GM21526 (cell line): ENCODE data around the gene WNT11.

Experiments
- ATAC-seq: cut with Tn5 transposase; IDR thresholded peaks from one replicate; pipeline ENCODE4 v1.9.1; 2021; ENCODE audit warnings: moderate library complexity; ENCODE audit not compliant: unreplicated experiment, low FRiP score

WNT11 gene

DNA sequence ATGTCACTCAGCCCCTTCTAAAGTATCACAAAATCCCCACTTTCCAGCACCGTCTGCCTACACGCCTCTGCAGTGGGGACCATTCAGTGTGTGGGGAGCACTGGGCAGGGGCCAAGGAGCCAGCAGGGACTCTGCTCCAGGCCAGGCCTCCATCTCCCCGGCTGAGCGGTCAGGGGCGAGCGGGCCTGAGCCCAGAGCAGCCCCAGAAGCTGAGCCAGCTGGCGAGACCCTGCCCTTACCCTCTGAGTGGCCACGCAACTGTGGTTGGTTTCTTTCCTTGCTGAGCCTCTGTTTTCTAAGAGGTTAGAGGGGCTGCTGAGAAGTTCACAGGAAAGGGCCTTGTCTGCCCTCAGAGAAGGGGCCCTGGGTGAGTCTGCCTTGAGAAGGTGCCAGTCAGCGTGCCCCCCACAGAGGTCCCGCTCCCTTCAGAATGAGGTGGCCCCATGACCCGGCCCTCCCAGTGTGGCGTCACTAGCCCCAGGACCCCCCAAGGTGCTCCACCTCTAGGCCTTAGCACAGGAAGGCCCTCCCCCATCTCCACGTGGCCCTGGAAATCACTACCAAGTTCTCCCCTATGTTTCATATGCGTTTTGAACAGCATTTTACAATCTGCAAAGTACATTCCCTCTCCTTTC lies 46.9 kb downstream of the WNT11 start:
- ATAC-seq = no peak

DNA sequence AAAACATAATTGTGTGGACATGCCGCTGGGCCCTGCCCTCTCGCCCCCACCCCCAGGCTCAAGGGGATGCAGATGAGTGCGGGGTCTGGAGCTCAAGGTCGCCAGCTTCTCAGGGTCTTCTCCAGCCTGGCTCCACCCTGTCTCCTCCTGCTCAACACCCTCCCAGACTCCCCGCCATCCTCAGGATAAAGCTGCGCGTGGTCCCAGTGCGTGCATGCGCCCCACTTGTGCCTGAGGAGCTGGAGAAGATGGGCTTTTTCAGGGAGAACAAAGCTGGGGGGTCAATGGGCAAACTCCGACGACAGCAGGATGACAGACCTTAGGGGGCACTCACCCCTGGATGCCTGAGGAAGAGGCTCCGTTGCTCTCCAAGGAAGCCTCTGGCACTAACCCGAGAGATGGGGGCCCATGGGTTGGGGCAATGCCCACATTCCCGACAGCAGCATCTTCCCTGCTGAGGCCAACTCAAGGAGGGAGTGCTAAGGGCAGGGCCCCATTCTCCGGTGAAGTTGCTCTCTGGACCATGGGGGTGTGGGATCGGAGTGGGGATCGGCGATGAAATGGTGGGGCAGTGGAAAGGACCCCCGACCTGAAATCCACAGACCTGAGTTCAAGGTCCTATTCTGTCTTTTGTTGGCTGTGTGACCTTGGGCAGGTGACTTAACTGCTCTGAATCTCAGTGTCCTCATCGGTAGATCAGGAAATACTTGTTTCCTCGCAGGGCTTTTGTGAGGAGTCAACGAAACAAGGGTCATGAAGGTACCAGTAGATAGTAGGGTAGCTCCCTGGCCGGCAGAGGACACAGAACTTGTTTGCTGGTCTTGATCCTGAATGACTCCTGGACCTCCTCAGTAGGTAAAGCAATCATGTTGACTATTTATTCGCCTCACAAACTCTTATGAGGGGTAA lies 47.7 kb downstream of the WNT11 start:
- ATAC-seq = no peak

- ATAC-seq = no peak
Observed at GRCh38 chr11:76157891-76158290, 48.4 kb downstream of the WNT11 start.

GRCh38 chr11:76156971-76157427 lies 49.3 kb downstream of the WNT11 start:
- ATAC-seq = no peak

DNA sequence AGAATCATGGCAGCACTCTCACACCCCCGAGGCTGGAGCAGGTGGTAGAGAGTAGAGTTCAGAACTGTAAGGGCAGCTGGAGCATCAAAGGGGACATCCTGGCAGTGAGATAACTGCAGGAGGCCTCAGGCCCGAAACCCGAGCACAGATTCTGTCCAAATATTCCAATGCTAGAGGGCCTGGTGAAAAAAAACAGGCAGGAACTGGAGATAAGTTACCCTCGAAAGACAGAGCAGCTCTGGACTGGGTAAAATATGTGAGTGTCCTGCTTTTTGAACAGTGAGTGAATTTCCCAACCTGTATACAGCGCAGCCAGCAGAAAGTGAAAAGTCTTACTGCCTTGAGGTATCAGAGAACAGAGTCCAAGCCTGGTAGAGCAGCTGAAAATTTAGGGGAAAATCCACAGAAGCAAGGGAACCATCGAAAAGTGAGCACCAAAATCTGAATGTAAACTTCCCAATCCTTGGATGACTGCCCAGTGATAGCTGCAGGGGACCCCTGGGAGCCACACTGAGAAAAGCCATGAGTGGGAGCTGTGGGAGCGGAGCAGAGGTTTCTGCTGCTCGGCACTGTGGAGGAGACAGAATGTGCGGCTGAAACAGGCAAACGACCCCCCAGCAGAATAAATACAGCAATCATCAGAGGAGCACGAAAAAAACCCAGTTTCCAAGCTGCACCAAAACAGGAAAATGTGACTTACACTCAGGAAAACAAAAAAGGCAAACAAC lies 50.6 kb downstream of the WNT11 start:
- no peak for ATAC-seq

GRCh38 chr11:76153571-76153923 lies 52.8 kb downstream of the WNT11 start:
- ATAC-seq = no peak

DNA sequence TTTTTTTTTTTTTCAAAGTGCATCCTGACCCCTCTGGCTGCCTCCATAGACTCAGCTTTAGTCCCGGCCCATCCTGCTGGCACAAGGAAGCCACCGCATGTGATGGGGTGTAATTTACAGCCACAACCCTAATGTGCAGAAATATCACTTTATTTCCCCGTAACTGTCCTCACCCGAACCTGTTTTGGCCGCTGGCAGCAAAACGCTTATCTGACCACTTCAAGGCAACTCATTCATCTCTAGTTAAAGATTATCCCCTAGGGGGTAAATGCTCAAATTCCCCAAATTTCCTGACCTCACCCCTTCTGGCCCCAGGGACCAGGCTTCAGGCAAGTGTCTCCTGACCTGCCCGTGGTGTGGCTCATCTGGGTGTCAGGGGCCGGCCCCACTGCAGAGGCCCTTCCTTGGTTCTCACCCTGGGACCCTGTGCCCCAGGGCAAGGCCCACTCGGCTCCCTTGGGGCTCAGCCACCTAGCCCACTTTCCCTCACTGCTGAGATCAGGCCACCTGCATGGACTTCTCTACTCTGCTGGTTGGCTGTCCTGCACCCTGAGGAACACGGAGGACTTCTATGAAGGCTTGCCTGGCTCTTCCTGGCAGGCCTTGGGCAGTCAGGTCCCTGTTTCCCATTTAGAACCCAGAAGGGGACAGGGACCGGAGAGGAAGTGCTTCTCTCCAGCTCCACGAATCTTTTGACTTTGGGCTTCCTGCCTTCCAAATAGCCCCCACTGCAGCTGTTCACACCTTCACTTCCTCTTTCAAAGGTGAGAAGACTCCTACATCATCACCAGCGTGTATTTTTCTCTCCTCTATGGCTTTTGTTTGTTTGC lies 53.3 kb downstream of the WNT11 start:
- ATAC-seq = peak; percentile 59

DNA sequence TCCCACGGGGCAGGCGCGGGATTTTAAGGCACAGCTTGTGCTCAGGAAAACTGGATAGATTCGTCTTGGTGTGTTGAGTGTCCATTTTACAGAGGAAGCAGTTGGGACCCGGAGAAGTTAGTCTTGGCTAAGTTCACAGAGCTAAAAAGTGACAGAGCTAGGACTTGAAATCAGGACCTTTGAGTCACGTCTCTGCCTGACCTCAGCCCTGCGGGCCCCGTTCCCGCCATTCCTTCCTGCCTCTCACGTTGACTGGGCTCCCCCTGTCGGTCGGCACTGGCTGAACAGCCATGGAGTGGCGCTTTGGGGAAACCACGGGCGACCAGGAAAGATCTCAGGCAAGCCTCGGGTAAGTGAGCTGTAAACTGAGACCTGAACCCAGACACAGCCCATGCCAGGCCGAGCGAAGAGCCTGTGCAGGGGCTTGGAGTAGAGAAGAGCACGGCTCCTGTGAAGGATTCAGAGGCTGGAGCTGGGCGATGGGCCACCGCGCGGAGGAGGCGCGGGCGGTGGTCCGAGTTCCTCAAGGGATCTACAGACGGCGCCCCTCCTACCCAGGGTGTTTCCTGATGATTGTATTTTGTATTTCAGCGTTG lies 54.1 kb downstream of the WNT11 start:
- ATAC-seq = peak; percentile 74

- no peak for ATAC-seq
Observed at GRCh38 chr11:76151556-76152085, 54.7 kb downstream of the WNT11 start.

DNA sequence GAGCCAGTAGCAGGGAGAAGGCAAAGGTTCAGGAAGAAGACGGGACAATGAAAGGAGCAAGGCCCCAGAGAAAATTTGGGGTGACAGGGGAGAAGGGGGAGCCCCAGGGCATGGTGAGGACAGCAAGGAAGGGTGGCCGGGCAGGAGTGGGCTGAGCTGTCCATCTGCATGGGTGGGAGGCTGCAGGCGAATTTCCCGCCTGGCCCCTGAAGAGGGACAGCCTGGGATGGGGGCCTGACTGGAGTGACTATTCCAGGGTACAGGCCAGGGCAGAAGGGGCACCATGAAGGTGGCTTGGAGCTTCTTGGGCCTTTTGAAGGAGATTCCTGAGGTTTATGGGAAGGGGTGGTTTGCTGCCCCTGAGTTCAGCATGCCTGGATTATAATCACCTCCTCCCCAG lies 56.2 kb downstream of the WNT11 start:
- ATAC-seq = no peak

DNA sequence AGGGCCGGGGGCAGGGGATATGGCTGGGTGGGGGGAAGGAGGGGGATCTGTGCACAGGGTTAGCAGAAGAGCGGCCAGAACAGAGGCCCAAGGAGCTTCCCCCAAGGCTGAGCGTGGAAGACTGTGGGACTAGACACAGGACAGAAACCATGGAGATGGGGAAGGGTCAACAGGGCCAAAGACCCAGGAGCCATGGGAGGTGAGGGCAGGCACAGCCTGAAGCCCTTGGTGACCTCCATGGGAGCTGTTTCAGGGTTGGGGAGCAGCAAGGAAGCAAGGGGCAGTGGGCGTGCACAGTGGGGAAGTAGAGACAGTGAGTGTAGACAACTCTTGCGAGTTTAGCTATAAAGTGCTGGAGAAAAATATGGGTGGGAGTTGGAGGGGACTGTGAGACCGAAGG lies 56.6 kb downstream of the WNT11 start:
- ATAC-seq = no peak

GRCh38 chr11:76148941-76149613 lies 57.2 kb downstream of the WNT11 start:
- no peak for ATAC-seq

- ATAC-seq = no peak
Observed at GRCh38 chr11:76148231-76148630, 58.1 kb downstream of the WNT11 start.

DNA sequence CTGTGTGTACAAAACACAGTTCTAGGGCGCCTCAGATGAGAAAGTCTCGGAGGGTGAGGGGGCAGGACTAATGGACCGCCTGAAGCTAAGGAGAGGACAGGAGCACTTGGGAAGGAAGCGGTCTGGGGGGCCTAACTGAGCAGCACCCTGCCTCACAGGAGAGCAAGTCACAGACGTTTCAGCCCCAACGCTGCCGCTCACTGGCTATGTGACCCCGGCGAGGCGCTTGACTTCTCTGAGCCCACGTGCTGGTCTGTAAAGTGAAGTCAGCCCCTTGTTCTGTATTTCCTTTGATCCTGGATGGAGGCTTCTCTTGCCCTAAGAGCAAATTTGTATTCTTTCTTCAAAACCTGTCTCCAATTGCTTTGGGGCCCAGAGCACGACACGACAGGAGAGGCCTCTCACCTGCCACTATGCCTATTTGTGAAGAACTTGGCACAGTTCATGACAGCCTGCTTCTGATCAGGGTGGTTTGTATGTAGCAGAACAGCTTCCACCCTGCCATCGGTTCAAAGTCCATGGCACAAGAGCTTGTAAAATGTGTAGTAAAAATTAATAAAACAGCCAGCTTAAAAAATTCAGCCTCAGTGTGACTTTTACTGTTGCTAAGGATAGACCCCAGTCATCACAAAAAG lies 59.1 kb downstream of the WNT11 start:
- ATAC-seq = no peak

GRCh38 chr11:76143274-76143673 lies 63.0 kb downstream of the WNT11 start:
- ATAC-seq = no peak

DNA sequence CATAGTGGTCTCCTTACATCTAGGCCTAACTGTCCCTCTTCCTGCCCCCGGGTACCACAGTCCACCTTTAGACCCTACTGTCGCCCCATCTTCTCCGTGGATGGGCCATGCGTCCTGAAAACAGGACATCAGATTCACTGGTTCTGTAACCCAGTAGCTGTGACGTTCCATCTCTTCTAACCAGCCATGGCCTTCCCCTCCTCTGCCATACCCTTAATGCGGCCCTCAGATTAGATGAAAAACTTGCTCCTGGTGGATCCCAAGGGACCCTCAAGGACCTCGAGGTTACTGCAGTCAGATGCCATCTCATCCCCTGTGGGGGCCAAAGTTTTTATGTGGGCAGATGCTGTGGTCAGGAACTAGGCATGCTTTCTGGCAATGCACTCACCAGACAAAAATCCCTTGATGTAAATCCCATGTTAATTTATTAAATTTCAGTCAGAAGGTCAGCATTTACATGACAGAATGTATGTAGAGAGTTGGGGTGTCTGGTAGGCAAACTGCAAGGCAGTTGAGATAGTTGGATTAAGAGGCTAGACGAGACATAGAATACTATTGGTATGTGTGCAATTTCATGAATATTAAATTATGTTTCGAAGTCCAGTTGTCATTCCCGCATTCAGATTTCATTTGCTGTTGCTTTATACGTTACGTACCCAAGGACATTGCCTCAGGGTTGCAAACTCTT lies 64.3 kb downstream of the WNT11 start:
- ATAC-seq = no peak

- ATAC-seq = no peak
Observed at GRCh38 chr11:76140912-76141574, 65.3 kb downstream of the WNT11 start.

- ATAC-seq = no peak
Observed at GRCh38 chr11:76139314-76139713, 67.0 kb downstream of the WNT11 start.
